Osteocyte (in vitro differentiated cells): Measurements from ENCODE around the gene DRC7. TPM values are rescaled to one million over a fixed set of nuclear protein-coding genes. Genes with fewer than 3 reads are reported as not detected.

Source experiments
- DNase-seq: peaks from one replicate; pipeline ENCODE4 v3.0.0; 2021; ENCODE audit warnings: mixed read lengths; ENCODE audit not compliant: unreplicated experiment; ENCODE audit errors: extremely low spot score
- H3K27ac Mint-ChIP-seq: one replicate; pipeline ENCODE4 v1.8.0; 2021; ENCODE audit warnings: mild to moderate bottlenecking, mixed read lengths; ENCODE audit not compliant: unreplicated experiment
- H3K27me3 Mint-ChIP-seq: one replicate; pipeline ENCODE4 v1.8.0; 2021; ENCODE audit warnings: mixed read lengths; ENCODE audit not compliant: unreplicated experiment
- H3K36me3 Mint-ChIP-seq: one replicate; pipeline ENCODE4 v1.8.0; 2021; ENCODE audit warnings: mixed read lengths; ENCODE audit not compliant: unreplicated experiment
- H3K4me1 Mint-ChIP-seq: one replicate; pipeline ENCODE4 v1.8.0; 2021; ENCODE audit warnings: mixed read lengths; ENCODE audit not compliant: unreplicated experiment
- H3K4me3 Mint-ChIP-seq: one replicate; pipeline ENCODE4 v1.8.0; 2021; ENCODE audit warnings: mild to moderate bottlenecking, moderate library complexity, mixed read lengths; ENCODE audit not compliant: unreplicated experiment
- H3K9me3 Mint-ChIP-seq: one replicate; pipeline ENCODE4 v1.8.0; 2021; ENCODE audit warnings: mixed read lengths; ENCODE audit not compliant: unreplicated experiment
- total RNA-seq: library from RNA; stranded (reverse); gene quantifications from 2 replicates; pipeline ENCODE4 v1.2.1, GENCODE V29; 2021
- TF ChIP-seq, protein P1 (sequence below): fragments of 200-600 bp; sonication (generic); IDR thresholded peaks from 2 replicates; pipeline ENCODE4 v1.5.0; 2021; ENCODE audit warnings: antibody characterized with exemption, mild to moderate bottlenecking, moderate library complexity

The DRC7 gene
- total RNA-seq, 1 donor from 2014 or later, result not detected

DNA sequence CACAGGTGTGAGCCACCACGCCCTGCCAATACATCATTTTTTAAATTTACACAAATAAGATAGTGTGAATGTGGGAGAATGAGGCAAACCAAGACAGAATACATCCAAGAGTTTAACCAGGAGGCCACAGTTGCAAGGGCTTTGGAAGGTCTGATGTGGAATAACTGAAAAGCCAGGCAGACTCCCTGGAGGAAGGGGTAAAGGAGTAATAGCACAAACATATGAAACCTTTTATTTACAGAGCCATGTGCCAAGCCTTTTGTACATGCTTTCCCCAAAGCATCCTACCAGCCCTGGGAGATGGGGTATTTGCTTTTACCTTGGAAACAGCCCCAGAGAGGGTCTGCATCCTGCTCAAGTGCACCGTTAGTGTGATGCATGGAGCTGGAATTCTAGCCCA, 21.8 kb upstream of the DRC7 start:
- no peak overlapping the region for H3K27ac Mint-ChIP-seq
- TF ChIP-seq, protein P1, sequence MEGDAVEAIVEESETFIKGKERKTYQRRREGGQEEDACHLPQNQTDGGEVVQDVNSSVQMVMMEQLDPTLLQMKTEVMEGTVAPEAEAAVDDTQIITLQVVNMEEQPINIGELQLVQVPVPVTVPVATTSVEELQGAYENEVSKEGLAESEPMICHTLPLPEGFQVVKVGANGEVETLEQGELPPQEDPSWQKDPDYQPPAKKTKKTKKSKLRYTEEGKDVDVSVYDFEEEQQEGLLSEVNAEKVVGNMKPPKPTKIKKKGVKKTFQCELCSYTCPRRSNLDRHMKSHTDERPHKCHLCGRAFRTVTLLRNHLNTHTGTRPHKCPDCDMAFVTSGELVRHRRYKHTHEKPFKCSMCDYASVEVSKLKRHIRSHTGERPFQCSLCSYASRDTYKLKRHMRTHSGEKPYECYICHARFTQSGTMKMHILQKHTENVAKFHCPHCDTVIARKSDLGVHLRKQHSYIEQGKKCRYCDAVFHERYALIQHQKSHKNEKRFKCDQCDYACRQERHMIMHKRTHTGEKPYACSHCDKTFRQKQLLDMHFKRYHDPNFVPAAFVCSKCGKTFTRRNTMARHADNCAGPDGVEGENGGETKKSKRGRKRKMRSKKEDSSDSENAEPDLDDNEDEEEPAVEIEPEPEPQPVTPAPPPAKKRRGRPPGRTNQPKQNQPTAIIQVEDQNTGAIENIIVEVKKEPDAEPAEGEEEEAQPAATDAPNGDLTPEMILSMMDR, result no peak
- H3K9me3 Mint-ChIP-seq, result no peaks in the 10 kb centered on the region
- H3K4me3 Mint-ChIP-seq, result no peak overlapping the region
- no peaks in the 10 kb centered on the region for H3K36me3 Mint-ChIP-seq
- peaks cover 3% of the 10 kb centered on the region for H3K4me1 Mint-ChIP-seq
- peaks cover 57% of the 10 kb centered on the region for H3K27me3 Mint-ChIP-seq
- no peak for DNase-seq

DNA sequence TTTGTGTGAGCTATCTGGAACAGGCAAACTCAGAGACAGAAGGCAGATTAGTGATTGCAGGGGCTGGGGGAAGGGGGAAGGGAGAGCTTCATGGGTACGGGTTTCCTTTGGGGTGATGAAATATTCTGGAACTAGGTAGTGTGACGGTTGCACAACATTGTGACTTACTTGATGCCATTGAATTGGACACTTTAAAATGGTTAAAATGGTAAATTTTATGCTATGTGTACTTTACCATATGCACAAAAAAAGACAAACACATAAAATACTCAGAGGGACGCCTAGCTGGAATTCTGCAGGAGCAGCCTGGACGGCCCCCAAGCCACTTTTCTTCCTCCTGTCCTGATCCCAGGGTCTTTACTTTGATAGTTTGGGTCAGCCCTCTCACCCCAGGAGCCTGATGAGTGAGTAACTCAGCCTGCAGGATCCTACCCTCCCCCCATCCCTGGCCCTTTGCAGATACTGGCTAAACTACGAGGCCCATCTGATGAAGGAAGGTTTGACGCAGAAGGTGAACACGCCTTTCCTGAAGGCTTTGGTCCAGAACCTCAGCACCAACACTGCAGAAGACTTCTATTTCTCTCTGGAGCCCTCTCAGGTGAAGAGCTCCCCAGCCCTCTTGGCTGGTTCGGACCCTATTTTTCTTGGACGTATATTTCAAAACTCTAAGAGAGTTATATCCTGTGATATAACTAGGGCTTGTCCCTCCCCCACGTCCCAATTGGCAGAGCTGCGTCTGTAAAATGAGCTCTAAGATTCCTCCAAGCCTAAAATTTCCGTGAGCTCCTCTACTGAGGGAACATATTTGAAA, 18.7 kb upstream of the DRC7 start:
- Mint-ChIP-seq H3K27ac (no peak overlapping the region), H3K27me3 (peaks cover 52% of the 10 kb centered on the region), H3K4me1 (peaks cover 3% of the 10 kb centered on the region), H3K4me3 (no peak overlapping the region), H3K36me3 (no peaks in the 10 kb centered on the region), H3K9me3 (no peaks in the 10 kb centered on the region)
- DNase-seq, result no peak
- TF ChIP-seq, protein P1, result no peak

DNA sequence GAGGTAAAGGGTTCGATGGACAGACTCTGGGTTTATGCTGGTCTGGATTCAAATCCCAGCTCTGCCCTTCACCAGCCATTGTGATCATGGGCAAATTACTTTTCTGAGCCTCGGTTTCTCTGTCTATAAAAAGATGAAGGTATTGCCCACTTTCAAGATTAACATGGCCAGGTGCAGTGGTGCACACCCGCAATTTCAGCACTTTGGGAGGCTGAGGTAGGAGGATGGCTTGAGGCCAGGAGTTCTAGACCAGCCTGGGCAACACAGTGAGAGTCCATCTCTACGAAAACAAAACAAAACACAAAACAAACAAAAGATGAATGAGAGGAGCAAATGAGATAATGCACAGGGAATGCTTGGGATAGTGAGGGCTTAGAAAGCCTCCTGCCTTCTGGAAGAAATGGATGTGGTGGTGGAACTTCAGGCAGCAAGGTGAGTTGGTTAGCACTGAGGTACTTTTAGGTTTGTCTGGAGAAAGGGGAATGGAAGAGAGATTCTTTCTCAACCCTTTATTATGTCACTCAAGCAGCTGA, 18.0 kb upstream of the DRC7 start:
- Mint-ChIP-seq H3K27me3 (peaks cover 45% of the 10 kb centered on the region), H3K9me3 (no peaks in the 10 kb centered on the region), H3K27ac (no peak overlapping the region), H3K4me1 (peaks cover 3% of the 10 kb centered on the region), H3K36me3 (no peaks in the 10 kb centered on the region), H3K4me3 (no peak overlapping the region)
- no peak for DNase-seq
- TF ChIP-seq, protein P1, result no peak

DNA sequence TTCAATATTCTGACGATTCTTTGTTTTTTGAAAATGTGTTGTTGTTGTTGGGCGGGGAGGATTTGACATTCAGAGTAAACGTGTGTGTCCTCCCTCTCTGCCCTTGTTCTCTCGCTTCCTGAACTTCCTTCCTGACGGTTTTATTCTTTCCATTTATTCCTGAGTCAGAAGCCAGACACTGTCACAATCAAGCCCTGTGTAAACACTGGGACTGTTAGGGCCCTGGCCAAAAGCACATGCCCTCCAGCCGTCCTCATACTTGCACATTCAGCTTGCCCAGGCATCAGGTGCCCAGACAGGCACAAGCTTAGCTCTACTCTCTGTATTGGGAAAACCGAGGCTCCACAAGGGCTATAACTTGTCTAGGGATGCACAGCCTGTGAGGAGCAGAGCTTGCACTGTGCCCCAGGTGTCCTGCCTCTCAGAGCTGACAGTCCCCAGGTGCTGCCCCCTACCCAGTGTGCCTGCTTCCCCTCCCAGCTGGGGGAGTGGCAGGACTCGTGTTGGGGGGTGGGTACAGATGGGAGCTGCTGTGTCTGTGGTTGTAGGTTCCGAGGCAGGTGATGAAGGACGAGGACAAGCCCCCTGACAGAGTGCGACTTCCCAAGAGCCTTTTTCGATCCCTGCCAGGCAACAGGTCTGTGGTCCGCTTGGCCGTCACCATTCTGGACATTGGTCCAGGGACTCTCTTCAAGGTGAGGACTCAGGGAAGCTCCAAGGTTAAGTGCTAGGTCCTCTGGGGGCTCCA, 16.8 kb upstream of the DRC7 start:
- DNase-seq, result no peak
- Mint-ChIP-seq H3K9me3 (no peaks in the 10 kb centered on the region), H3K4me3 (no peak overlapping the region), H3K4me1 (peaks cover 3% of the 10 kb centered on the region), H3K36me3 (no peaks in the 10 kb centered on the region), H3K27ac (no peak overlapping the region), H3K27me3 (peaks cover 35% of the 10 kb centered on the region)
- TF ChIP-seq, protein P1, result no peak

DNA sequence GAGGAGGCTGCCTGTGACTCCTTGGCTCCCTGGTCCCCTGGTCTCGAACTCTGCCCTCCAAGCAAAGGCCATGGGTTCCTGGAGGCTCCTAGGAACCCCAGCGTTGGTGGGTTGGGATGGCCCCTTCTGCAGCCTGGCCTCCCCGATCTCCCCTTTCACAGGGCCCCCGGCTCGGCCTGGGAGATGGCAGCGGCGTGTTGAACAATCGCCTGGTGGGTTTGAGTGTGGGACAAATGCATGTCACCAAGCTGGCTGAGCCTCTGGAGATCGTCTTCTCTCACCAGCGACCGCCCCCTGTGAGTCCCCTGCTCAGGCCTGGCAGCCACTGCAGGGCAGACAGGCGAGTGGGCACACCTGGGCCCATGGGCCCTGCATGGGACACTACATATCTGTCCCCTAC, 15.6 kb upstream of the DRC7 start:
- TF ChIP-seq, protein P1, result no peak
- peaks cover 3% of the 10 kb centered on the region for H3K4me1 Mint-ChIP-seq

More for the DNA sequence above, 15.6 kb upstream of the DRC7 start:
- no peak overlapping the region for H3K4me3 Mint-ChIP-seq
- no peak overlapping the region for H3K27ac Mint-ChIP-seq
- no peaks in the 10 kb centered on the region for H3K36me3 Mint-ChIP-seq
- H3K9me3 Mint-ChIP-seq, result no peaks in the 10 kb centered on the region
- no peak for DNase-seq
- peaks cover 23% of the 10 kb centered on the region for H3K27me3 Mint-ChIP-seq
